ENCODE measurements around the gene SLIT2. TPM values are rescaled to one million over a fixed set of nuclear protein-coding genes. Genes with fewer than 3 reads are reported as not detected.

Gene SLIT2
- total RNA-seq, 2 donors from 2014 or later: not detected

- H3K27ac Mint-ChIP-seq: no peak overlapping the region
- peaks cover 10 to 12% of the 10 kb centered on the region in 2 donors for H3K36me3 Mint-ChIP-seq
- ATAC-seq (no peak), DNase-seq (ENCODE audit: low spot score in 2 of 2) (no peak)
- peaks cover 0 to 6% of the 10 kb centered on the region in 2 donors for H3K9me3 Mint-ChIP-seq
Measured at GRCh38 chr4:20256381-20256881, 4.7 kb downstream of the SLIT2 start.

- H3K27ac Mint-ChIP-seq: no peak overlapping the region
Measured at GRCh38 chr4:20259707-20260106, 8.0 kb downstream of the SLIT2 start.

DNA sequence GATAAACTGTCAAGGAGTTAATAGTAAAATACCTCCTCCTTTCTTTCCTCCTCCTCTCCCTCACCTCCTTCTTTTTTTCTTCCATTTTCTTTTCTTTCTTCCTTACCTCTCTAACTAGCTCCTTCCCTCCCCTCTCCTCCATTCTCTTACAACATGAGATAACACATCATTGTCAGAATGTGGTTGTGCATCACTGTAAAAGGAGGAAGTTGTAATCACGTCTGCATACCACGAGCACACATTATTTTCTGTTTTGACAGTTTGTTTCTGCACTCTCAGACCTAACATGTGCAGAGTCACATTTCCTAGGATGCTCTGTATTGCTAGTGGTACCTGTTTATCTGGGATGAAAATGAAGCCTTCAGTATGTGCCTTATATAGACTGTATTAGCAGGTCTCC lies 9.1 kb downstream of the SLIT2 start:
- no peaks in the 10 kb centered on the region for H3K36me3 Mint-ChIP-seq
- peaks cover 0 to 3% of the 10 kb centered on the region in 2 donors for H3K9me3 Mint-ChIP-seq
- no peak overlapping the region for H3K27ac Mint-ChIP-seq
- DNase-seq (ENCODE audit: low spot score in 2 of 2) (no peak), ATAC-seq (no peak)

More at GRCh38 chr4:20259707-20260106, 8.0 kb downstream of the SLIT2 start:
- H3K9me3 Mint-ChIP-seq: peaks cover 0 to 6% of the 10 kb centered on the region in 2 donors
- ATAC-seq (no peak), DNase-seq (ENCODE audit: low spot score in 2 of 2) (no peak)
- peaks cover 6 to 7% of the 10 kb centered on the region in 2 donors for H3K36me3 Mint-ChIP-seq

GRCh38 chr4:20262221-20262620 lies 10.5 kb downstream of the SLIT2 start:
- DNase-seq (ENCODE audit: low spot score in 2 of 2) (no peak), ATAC-seq (no peak)
- H3K36me3 Mint-ChIP-seq: no peaks in the 10 kb centered on the region
- peaks cover 0 to 3% of the 10 kb centered on the region in 2 donors for H3K9me3 Mint-ChIP-seq
- no peak overlapping the region for H3K27ac Mint-ChIP-seq

- no peak overlapping the region for H3K27ac Mint-ChIP-seq
- ATAC-seq: no peak
Measured at GRCh38 chr4:20264688-20265087, 13.0 kb downstream of the SLIT2 start.

DNA sequence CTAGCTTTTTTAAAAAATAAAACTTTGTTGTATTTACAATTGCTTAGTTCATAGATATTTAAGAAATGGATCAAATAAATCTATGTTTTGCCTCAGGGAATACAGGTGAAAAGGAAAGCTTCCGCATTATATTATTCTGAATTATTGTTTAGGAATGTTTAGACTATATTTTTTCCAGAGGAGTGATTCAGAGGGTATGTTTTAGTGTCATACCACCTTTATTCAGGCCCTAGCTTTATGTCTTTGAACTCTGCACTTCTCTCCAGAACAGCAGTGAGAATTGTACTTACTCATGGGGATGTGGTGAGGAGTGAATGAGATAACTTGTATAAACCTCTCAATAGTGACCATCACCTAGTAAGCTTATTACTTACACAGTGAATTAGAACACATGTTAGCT lies 14.0 kb downstream of the SLIT2 start:
- no peaks in the 10 kb centered on the region for H3K36me3 Mint-ChIP-seq
- ATAC-seq: no peak
- DNase-seq (ENCODE audit: low spot score in 2 of 2): no peak

More at GRCh38 chr4:20264688-20265087, 13.0 kb downstream of the SLIT2 start:
- peaks cover 0 to 3% of the 10 kb centered on the region in 2 donors for H3K9me3 Mint-ChIP-seq
- no peaks in the 10 kb centered on the region for H3K36me3 Mint-ChIP-seq
- DNase-seq (ENCODE audit: low spot score in 2 of 2): no peak

GRCh38 chr4:20266215-20267082 lies 14.7 kb downstream of the SLIT2 start:
- Mint-ChIP-seq H3K36me3 (no peaks in the 10 kb centered on the region), H3K9me3 (no peaks in the 10 kb centered on the region), H3K27ac (no peak overlapping the region)
- ATAC-seq (no peak), DNase-seq (ENCODE audit: low spot score in 2 of 2) (no peak)

More for the DNA sequence above, 14.0 kb downstream of the SLIT2 start:
- Mint-ChIP-seq H3K27ac (no peak overlapping the region), H3K9me3 (peaks cover 0 to 3% of the 10 kb centered on the region in 2 donors)

- no peak for DNase-seq (ENCODE audit: low spot score in 2 of 2)
- Mint-ChIP-seq H3K9me3 (no peaks in the 10 kb centered on the region), H3K36me3 (no peaks in the 10 kb centered on the region), H3K27ac (no peak overlapping the region)
- no peak for ATAC-seq
Measured at GRCh38 chr4:20268028-20268427, 16.3 kb downstream of the SLIT2 start.

GRCh38 chr4:20269320-20269719 lies 17.6 kb downstream of the SLIT2 start:
- DNase-seq (ENCODE audit: low spot score in 2 of 2) (no peak), ATAC-seq (no peak)
- Mint-ChIP-seq H3K9me3 (no peaks in the 10 kb centered on the region), H3K36me3 (no peaks in the 10 kb centered on the region), H3K27ac (no peak overlapping the region)

DNA sequence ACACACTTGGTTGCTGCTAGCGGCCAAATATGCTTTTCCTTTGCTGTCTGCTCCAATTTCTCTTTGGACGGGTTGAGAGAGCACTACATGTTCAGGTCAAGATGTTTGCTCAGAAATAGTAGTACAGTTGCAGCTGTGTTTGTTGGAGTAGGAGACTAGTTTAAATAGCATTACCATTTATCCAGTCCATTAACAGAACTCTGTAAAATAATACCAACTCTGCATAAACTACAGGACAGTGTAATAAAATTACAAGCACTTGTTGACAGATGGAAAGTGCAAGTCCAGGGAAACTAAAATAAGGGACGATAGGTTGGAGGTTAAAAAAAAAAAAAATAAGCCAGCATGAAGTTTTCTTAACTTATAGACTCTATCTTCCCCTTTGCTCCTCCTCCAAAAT lies 20.2 kb downstream of the SLIT2 start:
- no peak for DNase-seq (ENCODE audit: low spot score in 2 of 2)
- Mint-ChIP-seq H3K9me3 (no peaks in the 10 kb centered on the region), H3K36me3 (no peaks in the 10 kb centered on the region), H3K27ac (no peak overlapping the region)
- ATAC-seq: no peak

DNA sequence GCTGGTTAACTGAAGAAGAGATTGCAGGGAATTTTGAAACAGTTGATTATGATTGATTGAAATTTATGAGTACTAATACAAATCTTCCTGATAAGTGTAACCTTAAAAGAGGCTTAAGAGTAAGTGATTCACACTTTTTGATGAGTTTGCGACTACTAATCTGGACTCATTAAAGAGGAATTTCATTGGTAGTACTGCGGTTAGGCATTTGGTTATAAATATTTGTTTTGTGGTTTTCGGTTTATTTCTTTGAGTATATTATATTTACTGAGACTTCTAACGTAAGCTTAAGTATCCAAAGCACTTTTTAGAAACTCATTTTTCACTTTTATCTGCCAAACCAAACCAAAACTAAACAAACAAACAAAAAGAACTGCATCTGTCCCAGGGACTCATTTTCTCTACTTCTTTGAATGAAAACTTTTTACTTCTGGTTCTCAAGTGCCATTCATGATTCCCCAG lies 20.7 kb downstream of the SLIT2 start:
- no peak overlapping the region for H3K27ac Mint-ChIP-seq
- H3K36me3 Mint-ChIP-seq: no peaks in the 10 kb centered on the region
- no peak for ATAC-seq
- no peak for DNase-seq (ENCODE audit: low spot score in 2 of 2)
- H3K9me3 Mint-ChIP-seq: no peaks in the 10 kb centered on the region

- no peak for ATAC-seq
Measured at GRCh38 chr4:20273793-20274192, 22.1 kb downstream of the SLIT2 start.

DNA sequence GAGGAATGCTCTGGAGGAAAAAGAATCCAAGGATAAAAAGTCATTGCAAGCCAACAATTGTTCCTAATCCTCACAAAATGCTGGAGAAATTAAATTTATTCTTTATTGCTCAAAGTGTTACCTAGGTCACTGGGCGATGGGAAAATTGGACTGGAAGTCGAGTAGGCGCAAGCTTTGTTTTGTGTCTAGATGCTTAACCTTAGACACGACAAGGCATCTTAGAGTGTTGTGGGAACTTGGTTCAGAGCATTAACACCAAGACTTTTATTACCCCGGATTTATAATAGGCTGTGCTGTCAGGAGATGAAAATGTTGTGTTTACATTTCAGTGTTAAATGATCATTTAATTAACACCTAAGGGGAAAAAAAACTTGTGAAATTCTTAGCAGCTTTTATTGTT lies 25.1 kb downstream of the SLIT2 start:
- DNase-seq (ENCODE audit: low spot score in 2 of 2): no peak
- Mint-ChIP-seq H3K27ac (no peak overlapping the region), H3K36me3 (no peaks in the 10 kb centered on the region), H3K9me3 (peaks cover 0 to 3% of the 10 kb centered on the region in 2 donors)
- no peak for ATAC-seq

More at GRCh38 chr4:20273793-20274192, 22.1 kb downstream of the SLIT2 start:
- DNase-seq (ENCODE audit: low spot score in 2 of 2): no peak
- H3K9me3 Mint-ChIP-seq: no peaks in the 10 kb centered on the region
- H3K27ac Mint-ChIP-seq: no peak overlapping the region
- no peaks in the 10 kb centered on the region for H3K36me3 Mint-ChIP-seq

DNA sequence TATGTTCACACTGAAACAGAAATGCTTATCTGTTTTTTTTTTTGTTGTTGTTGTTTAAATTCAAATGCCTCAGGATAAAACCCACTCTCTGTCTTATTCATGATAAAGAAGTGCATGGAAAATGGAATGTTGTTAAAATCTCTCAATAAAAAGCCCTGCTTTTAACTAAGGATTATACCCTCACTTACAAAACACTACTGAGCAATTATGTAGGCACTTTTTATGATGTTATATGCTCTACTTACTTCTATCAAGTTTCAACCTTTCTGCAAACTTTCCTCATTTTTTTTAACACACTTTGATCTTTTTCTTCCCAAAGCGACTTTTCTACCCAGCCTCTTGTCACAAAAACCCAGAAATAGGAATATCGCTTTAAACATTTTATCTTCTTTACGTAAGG lies 26.5 kb downstream of the SLIT2 start:
- Mint-ChIP-seq H3K36me3 (no peaks in the 10 kb centered on the region), H3K27ac (no peak overlapping the region), H3K9me3 (peaks cover 0 to 3% of the 10 kb centered on the region in 2 donors)
- DNase-seq (ENCODE audit: low spot score in 2 of 2): no peak
- no peak for ATAC-seq

DNA sequence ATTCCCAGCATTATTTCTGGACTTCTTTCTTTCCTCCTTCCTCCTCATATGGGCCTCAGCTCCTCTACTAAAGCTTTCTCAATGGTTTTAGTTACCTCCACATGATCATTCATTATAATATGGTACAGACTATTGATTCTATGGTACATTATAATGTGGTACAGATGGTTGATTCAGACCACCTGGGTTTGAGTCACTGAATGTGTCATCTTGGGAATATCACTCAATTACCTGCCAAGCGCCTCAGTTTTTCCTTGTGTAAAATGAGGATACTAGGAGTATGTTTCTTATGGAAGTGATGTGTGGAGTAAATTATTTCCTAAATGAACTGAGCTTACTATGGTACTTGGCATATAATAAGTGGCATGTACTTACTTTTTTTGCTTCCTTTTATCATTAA lies 27.7 kb downstream of the SLIT2 start:
- Mint-ChIP-seq H3K36me3 (no peaks in the 10 kb centered on the region), H3K27ac (no peak overlapping the region), H3K9me3 (peaks cover 0 to 7% of the 10 kb centered on the region in 2 donors)
- DNase-seq (ENCODE audit: low spot score in 2 of 2) (no peak), ATAC-seq (no peak)

GRCh38 chr4:20281453-20281852 lies 29.7 kb downstream of the SLIT2 start:
- Mint-ChIP-seq H3K9me3 (peaks cover 0 to 7% of the 10 kb centered on the region in 2 donors), H3K36me3 (no peaks in the 10 kb centered on the region), H3K27ac (no peak overlapping the region)
- ATAC-seq (no peak), DNase-seq (ENCODE audit: low spot score in 2 of 2) (no peak)

GRCh38 chr4:20283039-20283438 lies 31.3 kb downstream of the SLIT2 start:
- Mint-ChIP-seq H3K36me3 (no peaks in the 10 kb centered on the region), H3K27ac (no peak overlapping the region), H3K9me3 (peaks cover 0 to 7% of the 10 kb centered on the region in 2 donors)
- DNase-seq (ENCODE audit: low spot score in 2 of 2) (no peak), ATAC-seq (no peak)

GRCh38 chr4:20284990-20285389 lies 33.3 kb downstream of the SLIT2 start:
- no peak for ATAC-seq
- no peaks in the 10 kb centered on the region for H3K36me3 Mint-ChIP-seq
- DNase-seq (ENCODE audit: low spot score in 2 of 2): no peak
- no peak overlapping the region for H3K27ac Mint-ChIP-seq
- peaks cover 3 to 4% of the 10 kb centered on the region in 2 donors for H3K9me3 Mint-ChIP-seq

Measured in activated naive CD4-positive, alpha-beta T cell treated with anti-CD3 and anti-CD28 coated beads, Interleukin-2, amount 50 U/mL, for 72 hours (primary cell).